Transverse colon (tissue), 4 donors: ENCODE results near the gene KLHL29.

ENCODE experiments used
- POLR2A ChIP-seq: fragments of 450-650 bp; IDR thresholded peaks from one replicate; pipeline ENCODE4 v1.6.1; 2016; ENCODE audit warnings: antibody characterized with exemption, mild to moderate bottlenecking, moderate library complexity
- POLR2AphosphoS5 ChIP-seq, 3 donors: sonication (generic); formaldehyde crosslinking; IDR thresholded peaks; one replicate each; pipeline ENCODE4 v1.6.1; 2016; ENCODE audit warnings: antibody characterized with exemption in 3 of 3
- TF ChIP-seq, protein P1 (sequence below), 5 experiments: fragments of 200-600 bp in 3 of 5; fragments of 450-650 bp in 2 of 5; sonication (generic) in 3 of 5; IDR thresholded peaks; 1 replicate in 2 of 5; 2 replicates in 3 of 5; pipeline ENCODE4 v1.5.1; 2016 to 2017; ENCODE audit warnings: antibody characterized with exemption in 5 of 5, inconsistent platforms in 3 of 5, mild to moderate bottlenecking in 2 of 5, moderate library complexity in 1 of 5

DNA sequence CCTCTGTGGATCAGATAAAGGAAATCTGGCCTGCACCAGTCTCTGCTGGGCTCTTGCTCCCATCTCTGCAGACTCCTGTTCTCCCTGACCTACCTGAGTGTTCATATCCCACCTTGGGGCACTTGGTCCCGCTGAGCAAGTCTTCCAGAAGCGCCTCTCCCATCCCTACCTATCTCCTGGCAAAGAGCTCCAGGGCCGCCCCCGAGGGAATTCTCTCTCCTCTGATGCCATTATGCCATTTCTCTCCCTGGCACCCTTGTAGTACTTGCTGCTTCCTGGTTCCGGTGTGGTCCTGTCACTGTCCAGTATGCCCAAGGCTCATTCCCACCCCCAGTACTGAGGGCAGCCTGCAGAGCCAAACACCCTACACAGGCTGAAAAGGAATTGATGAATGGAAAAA is 99.8 kb downstream of the KLHL29 start:
- TF ChIP-seq POLR2A (no peak), POLR2AphosphoS5 (IDR thresholded peaks at IDR 0.05) (no peak)
- TF ChIP-seq, protein P1, sequence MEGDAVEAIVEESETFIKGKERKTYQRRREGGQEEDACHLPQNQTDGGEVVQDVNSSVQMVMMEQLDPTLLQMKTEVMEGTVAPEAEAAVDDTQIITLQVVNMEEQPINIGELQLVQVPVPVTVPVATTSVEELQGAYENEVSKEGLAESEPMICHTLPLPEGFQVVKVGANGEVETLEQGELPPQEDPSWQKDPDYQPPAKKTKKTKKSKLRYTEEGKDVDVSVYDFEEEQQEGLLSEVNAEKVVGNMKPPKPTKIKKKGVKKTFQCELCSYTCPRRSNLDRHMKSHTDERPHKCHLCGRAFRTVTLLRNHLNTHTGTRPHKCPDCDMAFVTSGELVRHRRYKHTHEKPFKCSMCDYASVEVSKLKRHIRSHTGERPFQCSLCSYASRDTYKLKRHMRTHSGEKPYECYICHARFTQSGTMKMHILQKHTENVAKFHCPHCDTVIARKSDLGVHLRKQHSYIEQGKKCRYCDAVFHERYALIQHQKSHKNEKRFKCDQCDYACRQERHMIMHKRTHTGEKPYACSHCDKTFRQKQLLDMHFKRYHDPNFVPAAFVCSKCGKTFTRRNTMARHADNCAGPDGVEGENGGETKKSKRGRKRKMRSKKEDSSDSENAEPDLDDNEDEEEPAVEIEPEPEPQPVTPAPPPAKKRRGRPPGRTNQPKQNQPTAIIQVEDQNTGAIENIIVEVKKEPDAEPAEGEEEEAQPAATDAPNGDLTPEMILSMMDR (IDR thresholded peaks at IDR 0.05), result no peak
